ENCODE measurements around the gene NLRX1.

The NLRX1 gene

GRCh38 chr11:119229741-119230140 lies 61.2 kb downstream of the NLRX1 start:
- ChIA-PET CTCF (interaction anchor here (0.6 to 1.1 kb wide), 3 partner anchors 14 to 264 kb away, joined by 3 to 4 read pairs (median 4); no protein-coding TSS in a partner anchor), POLR2A (no interaction called here)
- DNase-seq (ENCODE audit: extremely low spot score) = no peak
- TF ChIP-seq, protein P1, sequence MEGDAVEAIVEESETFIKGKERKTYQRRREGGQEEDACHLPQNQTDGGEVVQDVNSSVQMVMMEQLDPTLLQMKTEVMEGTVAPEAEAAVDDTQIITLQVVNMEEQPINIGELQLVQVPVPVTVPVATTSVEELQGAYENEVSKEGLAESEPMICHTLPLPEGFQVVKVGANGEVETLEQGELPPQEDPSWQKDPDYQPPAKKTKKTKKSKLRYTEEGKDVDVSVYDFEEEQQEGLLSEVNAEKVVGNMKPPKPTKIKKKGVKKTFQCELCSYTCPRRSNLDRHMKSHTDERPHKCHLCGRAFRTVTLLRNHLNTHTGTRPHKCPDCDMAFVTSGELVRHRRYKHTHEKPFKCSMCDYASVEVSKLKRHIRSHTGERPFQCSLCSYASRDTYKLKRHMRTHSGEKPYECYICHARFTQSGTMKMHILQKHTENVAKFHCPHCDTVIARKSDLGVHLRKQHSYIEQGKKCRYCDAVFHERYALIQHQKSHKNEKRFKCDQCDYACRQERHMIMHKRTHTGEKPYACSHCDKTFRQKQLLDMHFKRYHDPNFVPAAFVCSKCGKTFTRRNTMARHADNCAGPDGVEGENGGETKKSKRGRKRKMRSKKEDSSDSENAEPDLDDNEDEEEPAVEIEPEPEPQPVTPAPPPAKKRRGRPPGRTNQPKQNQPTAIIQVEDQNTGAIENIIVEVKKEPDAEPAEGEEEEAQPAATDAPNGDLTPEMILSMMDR (IDR thresholded peaks at IDR 0.05; ENCODE audit: control extremely low read depth, extremely low read depth, low read depth, missing control alignments) = no peak
